SU-DHL-6 (cell line): Measurements from ENCODE around the gene SFSWAP.

Experiments used
- EZH2phosphoT487 ChIP-seq: fragments of 200-600 bp; sonication (generic), shearing (Covaris generic); conservative IDR thresholded peaks from 2 replicates; pipeline ENCODE4 v1.6.1; 2018; ENCODE audit warnings: mild to moderate bottlenecking, antibody characterized with exemption, low read length, moderate library complexity, mixed read lengths
- TF ChIP-seq, protein P1 (sequence below): fragments of 200-600 bp; sonication (generic); IDR thresholded peaks from one replicate; pipeline ENCODE4 v1.5.1; 2017; ENCODE audit warnings: antibody characterized with exemption, mild to moderate bottlenecking, low read length, moderate library complexity; ENCODE audit not compliant: insufficient read depth, poor library complexity, severe bottlenecking

DNA sequence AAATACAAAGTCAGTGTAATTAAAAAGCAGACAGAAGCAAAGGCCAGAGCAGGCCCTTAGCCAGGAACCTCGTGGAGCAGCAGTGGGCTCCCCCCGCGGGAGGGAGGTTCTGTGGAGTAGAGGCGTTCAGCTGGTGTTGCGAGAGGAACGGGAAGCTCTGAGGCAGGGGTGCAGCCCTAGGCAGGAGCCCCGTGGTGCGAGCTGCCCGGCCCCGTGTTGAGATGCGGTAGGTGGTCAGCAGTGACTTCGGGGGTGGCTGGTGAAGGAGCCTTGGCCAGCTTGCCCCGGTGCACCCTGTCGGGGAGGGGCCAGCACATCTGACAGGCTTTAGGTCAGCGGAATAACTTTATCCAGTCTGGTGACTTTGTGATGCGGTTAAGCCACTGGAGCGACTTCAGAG, 46.2 kb downstream of the SFSWAP start:
- TF ChIP-seq, protein P1, sequence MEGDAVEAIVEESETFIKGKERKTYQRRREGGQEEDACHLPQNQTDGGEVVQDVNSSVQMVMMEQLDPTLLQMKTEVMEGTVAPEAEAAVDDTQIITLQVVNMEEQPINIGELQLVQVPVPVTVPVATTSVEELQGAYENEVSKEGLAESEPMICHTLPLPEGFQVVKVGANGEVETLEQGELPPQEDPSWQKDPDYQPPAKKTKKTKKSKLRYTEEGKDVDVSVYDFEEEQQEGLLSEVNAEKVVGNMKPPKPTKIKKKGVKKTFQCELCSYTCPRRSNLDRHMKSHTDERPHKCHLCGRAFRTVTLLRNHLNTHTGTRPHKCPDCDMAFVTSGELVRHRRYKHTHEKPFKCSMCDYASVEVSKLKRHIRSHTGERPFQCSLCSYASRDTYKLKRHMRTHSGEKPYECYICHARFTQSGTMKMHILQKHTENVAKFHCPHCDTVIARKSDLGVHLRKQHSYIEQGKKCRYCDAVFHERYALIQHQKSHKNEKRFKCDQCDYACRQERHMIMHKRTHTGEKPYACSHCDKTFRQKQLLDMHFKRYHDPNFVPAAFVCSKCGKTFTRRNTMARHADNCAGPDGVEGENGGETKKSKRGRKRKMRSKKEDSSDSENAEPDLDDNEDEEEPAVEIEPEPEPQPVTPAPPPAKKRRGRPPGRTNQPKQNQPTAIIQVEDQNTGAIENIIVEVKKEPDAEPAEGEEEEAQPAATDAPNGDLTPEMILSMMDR, result no peak
- no peak for TF ChIP-seq EZH2phosphoT487
